HG03060 (cell line): ENCODE data around the gene CIAO2A.
"Not testable (repeated sequence)": the region's sequence is repeated elsewhere in the genome, so short reads cannot be mapped to it uniquely, and the experiment has no call there.

Experiments
- ATAC-seq: cut with Tn5 transposase; IDR thresholded peaks from one replicate; pipeline ENCODE4 v1.9.1; 2021; ENCODE audit warnings: low read depth, moderate number of reproducible peaks; ENCODE audit not compliant: unreplicated experiment

Gene CIAO2A

GRCh38 chr15:64112073-64112772 lies 18.6 kb upstream of the CIAO2A start:
- no peak for ATAC-seq

- ATAC-seq = no peak
Measured at GRCh38 chr15:64111679-64112050, 18.0 kb upstream of the CIAO2A start.

GRCh38 chr15:64110950-64111678 lies 17.5 kb upstream of the CIAO2A start:
- ATAC-seq = no peak

- not testable (repeated sequence) for ATAC-seq
Measured at GRCh38 chr15:64110108-64110701, 16.6 kb upstream of the CIAO2A start.

GRCh38 chr15:64107337-64107736 lies 13.7 kb upstream of the CIAO2A start:
- ATAC-seq = no peak

GRCh38 chr15:64105113-64105704 lies 11.6 kb upstream of the CIAO2A start:
- ATAC-seq = no peak

- no peak for ATAC-seq
Measured at GRCh38 chr15:64102497-64102896, 8.9 kb upstream of the CIAO2A start.

- no peak for ATAC-seq
Measured at GRCh38 chr15:64100958-64101357, 7.3 kb upstream of the CIAO2A start.

GRCh38 chr15:64099379-64099778 lies 5.7 kb upstream of the CIAO2A start:
- no peak for ATAC-seq

GRCh38 chr15:64096668-64097384 lies 3.2 kb upstream of the CIAO2A start:
- ATAC-seq = no peak

GRCh38 chr15:64095795-64096667 lies 2.4 kb upstream of the CIAO2A start, which contains the start of gene SNX1:
Gene SNX1, plus strand, starts transcription at chr15:64095982. Its CDS starts 32 bp downstream, at chr15:64096014.
- no peak for ATAC-seq

- ATAC-seq = no peak
Measured at GRCh38 chr15:64095431-64095794, 1.8 kb upstream of the CIAO2A start.

GRCh38 chr15:64092864-64093626 lies 593 bp downstream of the CIAO2A start:
- no peak for ATAC-seq

- ATAC-seq = no peak
Measured at GRCh38 chr15:64092075-64092820, 1.4 kb downstream of the CIAO2A start.

- no peak for ATAC-seq
Measured at GRCh38 chr15:64090527-64090926, 3.1 kb downstream of the CIAO2A start.

GRCh38 chr15:64089543-64090280 lies 3.9 kb downstream of the CIAO2A start:
- ATAC-seq = no peak

- no peak for ATAC-seq
Measured at GRCh38 chr15:64082757-64083156, 10.9 kb downstream of the CIAO2A start.

- not testable (repeated sequence) for ATAC-seq
Measured at GRCh38 chr15:64073496-64073895, 20.1 kb downstream of the CIAO2A start.
